Transverse colon (tissue), 4 donors: ENCODE measurements around the gene UBTF. TPM values are rescaled to one million over a fixed set of nuclear protein-coding genes. Genes with fewer than 3 reads are reported as not detected.

Source experiments
- DNase-seq: peaks from one replicate; pipeline ENCODE4 v3.0.0-alpha.2; 2019
- H3K27ac ChIP-seq, 4 donors: fragments of 200-600 bp; sonication (generic); 2 replicates each; pipeline ENCODE4 v1.5.1; 2016 to 2018; ENCODE audit warnings: inconsistent platforms in 4 of 4
- H3K27me3 ChIP-seq: fragments of 200-600 bp; sonication (generic); 2 replicates; pipeline ENCODE4 v1.5.1; 2017; ENCODE audit warnings: inconsistent platforms
- H3K36me3 ChIP-seq, 4 donors: fragments of 200-600 bp; sonication (generic); 2 replicates each; pipeline ENCODE4 v1.5.1; 2017 to 2019; ENCODE audit warnings: inconsistent platforms in 4 of 4
- H3K4me1 ChIP-seq, 4 donors: fragments of 200-600 bp; sonication (generic); 2 replicates each; pipeline ENCODE4 v1.5.1; 2017 to 2020; ENCODE audit warnings: inconsistent platforms in 4 of 4
- H3K4me3 ChIP-seq, 4 donors: fragments of 200-600 bp; sonication (generic); 1 replicate in 1 of 4; 2 replicates in 3 of 4; pipeline versions ENCODE4 v1.5.1 to v1.6.1; 2017 to 2019; ENCODE audit warnings: inconsistent platforms in 4 of 4
- H3K9me3 ChIP-seq, 2 donors: fragments of 200-600 bp; sonication (generic); 2 replicates each; pipeline ENCODE4 v1.5.1; 2017 to 2019; ENCODE audit warnings: inconsistent platforms in 2 of 2
- EP300 ChIP-seq: sonication (generic); formaldehyde crosslinking; IDR thresholded peaks from one replicate; pipeline ENCODE4 v1.6.1; 2017; ENCODE audit warnings: antibody characterized with exemption, low read depth
- POLR2A ChIP-seq: fragments of 450-650 bp; IDR thresholded peaks from one replicate; pipeline ENCODE4 v1.6.1; 2016; ENCODE audit warnings: antibody characterized with exemption, mild to moderate bottlenecking, moderate library complexity
- POLR2AphosphoS5 ChIP-seq, 3 donors: sonication (generic); formaldehyde crosslinking; IDR thresholded peaks; one replicate each; pipeline ENCODE4 v1.6.1; 2016; ENCODE audit warnings: antibody characterized with exemption in 3 of 3
- WGBS, 2 donors: methylation state at CpG; one replicate each; pipeline ENCODE4 v1.1.5; 2018; ENCODE audit warnings: low coverage in 1 of 2; 5-methylcytosine and 5-hydroxymethylcytosine counted together
- in situ Hi-C, 4 donors: fragments of 200-750 bp; cut with MboI; loops; one replicate each; pipeline versions ENCODE4 v1.15.0 to v1.15.1; 2017; ENCODE audit warnings: low sequenced_read_pairs in 3 of 4, low pct_ligation_motif_present in 1 of 4, low pct_unique_long_range_greater_than_20kb in 1 of 4
- intact Hi-C: fragments of 100-400 bp; cut with DNase I; formaldehyde crosslinking; loops from one replicate; pipeline ENCODE4 v1.15.1; 2023; ENCODE audit warnings: low total_unique reads
- total RNA-seq, 4 donors: library from RNA; depleted of rRNA; stranded (reverse); fragments of >200 nt; gene quantifications; one replicate each; pipeline ENCODE4 v1.1.0, GENCODE V29; 2016
- TF ChIP-seq, protein P1 (sequence below), 5 experiments: fragments of 200-600 bp in 3 of 5; fragments of 450-650 bp in 2 of 5; sonication (generic) in 3 of 5; IDR thresholded peaks; 1 replicate in 2 of 5; 2 replicates in 3 of 5; pipeline ENCODE4 v1.5.1; 2016 to 2017; ENCODE audit warnings: antibody characterized with exemption in 5 of 5, inconsistent platforms in 3 of 5, mild to moderate bottlenecking in 2 of 5, moderate library complexity in 1 of 5

The UBTF gene
- total RNA-seq, 4 donors from 2014 or later: 49.4 to 61.6 (median 60.4) TPM

DNA sequence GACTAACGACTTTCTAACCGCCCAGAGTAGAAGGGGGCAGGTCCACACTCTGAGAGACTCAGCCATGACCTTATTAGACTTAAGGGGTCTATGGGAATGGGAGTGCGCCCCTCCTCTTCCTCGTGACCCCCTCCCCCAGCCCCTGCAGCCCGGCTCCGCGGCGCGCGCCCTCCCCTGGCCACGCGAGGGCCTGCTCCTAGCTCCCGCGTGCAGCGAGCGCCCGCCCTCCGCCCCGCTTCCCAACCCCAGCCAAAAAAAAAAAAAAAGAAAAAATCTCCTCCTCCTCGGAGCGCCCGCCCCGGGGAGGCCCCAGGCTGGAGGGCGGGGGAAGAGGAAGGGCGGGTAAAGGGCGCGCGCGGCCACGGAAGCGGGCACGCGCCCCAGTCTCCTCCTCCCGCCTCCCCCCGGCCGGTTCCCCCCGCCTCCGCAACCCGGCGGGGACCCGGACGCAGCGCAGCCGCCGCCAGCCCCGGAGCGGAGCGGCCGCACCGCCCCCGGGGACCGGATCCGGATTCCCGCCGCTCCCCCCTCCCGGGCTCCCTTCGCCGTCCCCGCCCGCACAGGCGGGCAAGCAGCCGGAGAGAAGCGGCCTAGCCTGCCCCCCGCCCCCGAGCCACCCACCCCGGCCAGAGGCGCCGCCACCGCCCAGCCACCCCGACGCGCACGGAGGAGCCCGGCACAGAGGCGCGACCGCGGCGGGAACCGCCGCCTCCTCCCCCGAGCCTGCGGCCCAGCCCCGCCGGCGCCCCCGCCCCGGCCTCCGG lies 949 bp downstream of the UBTF start:
- Histone ChIP-seq H3K36me3 (peaks cover 0 to 19% (median 7%) of the 10 kb centered on the region in 4 donors), H3K27me3 (no peaks in the 10 kb centered on the region), H3K27ac (peak overlapping the region; percentile 99 to 100 (median 100)), H3K4me3 (peak overlapping the region; percentile 84 to 98 (median 98)), H3K4me1 (peaks cover 27 to 37% (median 31%) of the 10 kb centered on the region in 4 donors), H3K9me3 (no peaks in the 10 kb centered on the region)
- in situ Hi-C loops (loop anchor here in 2 of 4 donors (5.0 to 10.0 kb wide), 2 partner anchors 106 to 114 kb away; partner anchors contain the start of gene SLC25A39 (in 1 of the 2)), intact Hi-C loops (loop anchor here (2.0 kb wide), 1 partner anchor 106 kb away; the partner anchor contains the start of gene SLC25A39)
- DNase-seq: peak; percentile 92
- TF ChIP-seq, protein P1, sequence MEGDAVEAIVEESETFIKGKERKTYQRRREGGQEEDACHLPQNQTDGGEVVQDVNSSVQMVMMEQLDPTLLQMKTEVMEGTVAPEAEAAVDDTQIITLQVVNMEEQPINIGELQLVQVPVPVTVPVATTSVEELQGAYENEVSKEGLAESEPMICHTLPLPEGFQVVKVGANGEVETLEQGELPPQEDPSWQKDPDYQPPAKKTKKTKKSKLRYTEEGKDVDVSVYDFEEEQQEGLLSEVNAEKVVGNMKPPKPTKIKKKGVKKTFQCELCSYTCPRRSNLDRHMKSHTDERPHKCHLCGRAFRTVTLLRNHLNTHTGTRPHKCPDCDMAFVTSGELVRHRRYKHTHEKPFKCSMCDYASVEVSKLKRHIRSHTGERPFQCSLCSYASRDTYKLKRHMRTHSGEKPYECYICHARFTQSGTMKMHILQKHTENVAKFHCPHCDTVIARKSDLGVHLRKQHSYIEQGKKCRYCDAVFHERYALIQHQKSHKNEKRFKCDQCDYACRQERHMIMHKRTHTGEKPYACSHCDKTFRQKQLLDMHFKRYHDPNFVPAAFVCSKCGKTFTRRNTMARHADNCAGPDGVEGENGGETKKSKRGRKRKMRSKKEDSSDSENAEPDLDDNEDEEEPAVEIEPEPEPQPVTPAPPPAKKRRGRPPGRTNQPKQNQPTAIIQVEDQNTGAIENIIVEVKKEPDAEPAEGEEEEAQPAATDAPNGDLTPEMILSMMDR (IDR thresholded peaks at IDR 0.05): peak; percentile 43 to 70 (median 62)
- TF ChIP-seq POLR2A (no peak), EP300 (no peak), POLR2AphosphoS5 (IDR thresholded peaks at IDR 0.05) (peak in 2 of 3 donors; percentile 68 to 77)
- WGBS, 2 donors: 0% methylated on average over 23 of the region's 89 CpGs; no CpG with 5 or more reads in 1 of the 2 donors

DNA sequence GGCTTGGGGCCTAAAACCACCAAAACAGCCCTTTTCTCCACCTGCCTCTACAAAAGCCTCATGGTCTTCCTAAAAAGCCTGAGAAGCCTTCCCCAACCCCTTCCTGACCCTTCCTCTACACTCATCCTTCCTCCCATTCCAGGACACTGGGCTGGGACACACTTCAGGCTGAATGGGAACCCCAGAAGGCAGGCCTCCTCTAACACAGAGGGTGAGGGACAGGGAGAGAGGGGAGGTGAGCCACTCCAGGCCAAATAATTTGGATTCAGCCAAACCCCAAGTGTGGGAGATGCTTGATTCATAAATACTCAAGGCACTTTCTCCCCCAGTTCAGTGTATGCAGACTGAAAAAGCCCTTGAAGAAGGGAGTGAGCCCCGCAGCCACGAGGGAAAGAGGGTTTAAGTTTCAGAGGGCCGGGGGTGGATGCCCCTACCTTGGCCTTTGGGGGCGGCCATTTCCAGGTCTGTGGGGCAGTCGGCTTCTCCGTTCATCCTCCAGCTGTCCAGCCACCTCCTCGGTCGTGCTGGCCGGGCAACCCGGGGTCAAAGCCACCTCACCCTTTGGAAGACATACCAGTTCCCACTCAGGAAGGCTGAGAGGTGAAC lies 1.6 kb downstream of the UBTF start:
- Histone ChIP-seq H3K27ac (peak overlapping the region; percentile 99 to 100 (median 100)), H3K9me3 (no peaks in the 10 kb centered on the region), H3K27me3 (no peaks in the 10 kb centered on the region), H3K4me1 (peaks cover 21 to 31% (median 25%) of the 10 kb centered on the region in 4 donors), H3K4me3 (peak overlapping the region; percentile 20 to 98 (median 90)), H3K36me3 (peaks cover 0 to 19% (median 7%) of the 10 kb centered on the region in 4 donors)
- 3% methylated on average over 10 of the region's 10 CpGs; no CpG with 5 or more reads in 1 of the 2 donors for WGBS, 2 donors
- no peak for TF ChIP-seq EP300
- TF ChIP-seq, protein P1 (IDR thresholded peaks at IDR 0.05): no peak
- TF ChIP-seq POLR2AphosphoS5 (IDR thresholded peaks at IDR 0.05): no peak
- TF ChIP-seq POLR2A: no peak
- in situ Hi-C loops: loop anchor here in 2 of 4 donors (5.0 to 10.0 kb wide), 2 partner anchors 107 to 114 kb away; partner anchors contain the start of gene SLC25A39 (in 1 of the 2)
- intact Hi-C loops: loop anchor here (2.0 kb wide), 1 partner anchor 107 kb away; the partner anchor contains the start of gene SLC25A39
- peak; percentile 29 for DNase-seq

DNA sequence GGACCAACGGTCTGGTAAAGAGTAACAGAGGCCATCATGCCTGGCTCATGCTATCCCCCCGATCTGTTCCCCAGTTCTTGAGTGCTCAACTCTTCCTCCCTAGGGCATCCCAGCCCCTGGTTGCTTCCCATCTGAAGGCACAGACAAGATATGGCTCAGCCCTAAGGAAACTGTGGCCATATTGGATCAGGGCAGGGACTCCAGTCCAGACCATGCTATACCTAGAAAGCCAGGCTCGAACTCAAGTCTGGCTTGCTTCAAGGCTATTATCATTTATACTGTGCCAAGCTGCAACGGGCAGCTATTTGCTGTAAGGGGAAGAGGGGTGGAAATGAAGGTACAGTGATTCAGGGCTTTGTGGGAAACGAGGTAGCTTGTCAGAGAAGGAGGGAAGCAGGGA lies 2.8 kb downstream of the UBTF start:
- Histone ChIP-seq H3K36me3 (peaks cover 0 to 19% (median 7%) of the 10 kb centered on the region in 4 donors), H3K4me3 (no peak overlapping the region), H3K27me3 (no peaks in the 10 kb centered on the region), H3K9me3 (no peaks in the 10 kb centered on the region), H3K27ac (peak overlapping the region in 3 of 4 donors; percentile 9 to 100 (median 41)), H3K4me1 (peaks cover 15 to 19% (median 18%) of the 10 kb centered on the region in 4 donors)
- in situ Hi-C loops: loop anchor here in 2 of 4 donors (5.0 to 10.0 kb wide), 2 partner anchors 108 to 116 kb away; partner anchors contain the start of gene SLC25A39 (in 1 of the 2)
- TF ChIP-seq, protein P1 (IDR thresholded peaks at IDR 0.05): no peak
- TF ChIP-seq POLR2A (no peak), POLR2AphosphoS5 (IDR thresholded peaks at IDR 0.05) (no peak), EP300 (no peak)
- intact Hi-C loops: no loop called here
- WGBS, 2 donors: 61% methylated on average over 5 of the region's 5 CpGs; no CpG with 5 or more reads in 1 of the 2 donors
- DNase-seq: no peak

DNA sequence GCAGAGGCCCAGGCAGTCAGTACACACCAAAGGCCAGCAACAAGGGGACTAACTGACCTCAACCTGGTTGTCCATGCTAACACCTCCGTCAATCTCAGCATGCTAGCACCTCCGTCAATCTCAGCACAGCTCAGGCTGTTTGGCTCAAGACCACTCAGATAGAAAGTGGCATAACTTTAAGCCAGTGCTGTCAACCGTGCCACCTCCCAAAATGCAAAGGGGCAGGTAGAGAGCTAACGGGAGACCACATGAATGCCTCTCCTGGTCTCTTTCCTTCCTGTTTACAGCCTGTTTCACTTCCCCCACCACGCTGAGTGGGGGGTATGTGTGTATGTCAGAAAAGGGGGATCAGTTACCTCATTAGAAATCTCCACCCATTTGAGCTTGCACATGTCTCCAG lies 3.3 kb downstream of the UBTF start:
- Histone ChIP-seq H3K27me3 (no peaks in the 10 kb centered on the region), H3K4me1 (peaks cover 15 to 20% (median 19%) of the 10 kb centered on the region in 4 donors), H3K27ac (peak overlapping the region in 2 of 4 donors; percentile 41 to 100), H3K9me3 (no peaks in the 10 kb centered on the region), H3K4me3 (no peak overlapping the region), H3K36me3 (peaks cover 0 to 24% (median 7%) of the 10 kb centered on the region in 4 donors)
- intact Hi-C loops (no loop called here), in situ Hi-C loops (loop anchor here in 2 of 4 donors (5.0 to 10.0 kb wide), 2 partner anchors 109 to 116 kb away; partner anchors contain the start of gene SLC25A39 (in 1 of the 2))
- no peak for TF ChIP-seq POLR2A
- TF ChIP-seq POLR2AphosphoS5 (IDR thresholded peaks at IDR 0.05): no peak
- TF ChIP-seq, protein P1 (IDR thresholded peaks at IDR 0.05): no peak
- TF ChIP-seq EP300: no peak
- DNase-seq: peak; percentile 39
- WGBS, 2 donors: 49 to 76% methylated on average over 3 to 5 of the region's 5 CpGs
